Cortex of kidney (tissue), 1 donor: ENCODE measurements around the gene PYGB.
"Not testable (repeated sequence)": the region's sequence is repeated elsewhere in the genome, so short reads cannot be mapped to it uniquely, and the experiment has no call there.

Experiments
- DNase-seq: peaks from one replicate; lab custom pipeline; 2025; lab: John Stamatoyannopoulos, UW

The PYGB gene

DNA sequence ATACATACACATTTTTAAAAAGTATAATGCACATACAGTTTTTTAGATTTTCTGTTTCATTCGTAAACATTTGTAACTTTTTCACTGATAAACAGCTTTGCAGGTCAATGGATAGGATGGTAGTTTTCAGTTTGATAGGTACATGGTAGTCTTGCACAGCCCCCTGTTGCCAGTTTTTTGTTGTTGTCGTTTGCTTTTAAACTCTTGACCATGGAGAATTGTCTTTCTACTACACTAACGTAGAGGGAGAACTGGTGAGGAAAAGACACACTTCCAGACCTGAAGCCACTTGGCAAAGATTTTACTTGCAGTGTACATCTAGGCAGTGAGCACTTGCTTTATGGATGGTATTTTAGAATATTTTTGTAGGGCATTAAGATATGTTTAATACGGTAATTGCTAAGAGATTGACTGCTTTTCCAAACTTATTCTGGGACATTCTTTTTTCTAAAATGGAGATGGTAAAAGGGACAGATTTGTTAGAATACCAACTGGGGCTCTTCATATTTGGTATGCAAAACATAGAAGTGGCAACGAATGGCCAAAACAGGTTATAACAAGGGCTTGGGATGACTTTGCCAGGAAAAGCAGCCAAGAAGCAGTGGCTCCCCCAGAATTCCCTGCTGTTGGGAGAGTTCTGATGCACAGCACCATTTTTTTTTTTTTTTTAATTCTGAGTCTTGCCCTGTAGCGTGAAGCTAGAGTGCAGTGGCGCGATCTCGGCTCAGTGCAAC is 1.5 kb downstream of the PYGB start:
- no peak for DNase-seq

DNA sequence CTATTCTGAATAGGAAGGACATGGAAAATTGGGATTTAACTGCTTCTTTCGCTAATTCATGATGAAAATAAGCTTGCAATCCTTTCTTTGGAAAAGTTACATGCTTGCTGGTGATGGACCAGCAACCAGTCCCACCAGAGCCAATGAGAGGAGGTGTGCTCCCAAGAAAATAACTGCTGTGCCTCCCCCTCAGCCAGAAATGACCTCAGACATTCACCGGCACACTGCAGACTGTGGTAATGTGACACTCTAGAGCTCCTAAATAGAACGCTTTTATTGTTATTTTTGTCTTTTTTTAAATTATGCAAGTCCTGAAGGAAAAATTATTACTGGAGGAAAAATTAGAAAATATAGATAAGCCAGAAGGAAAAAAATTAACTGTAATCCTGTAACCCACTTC is 2.6 kb downstream of the PYGB start:
- DNase-seq = no peak

DNA sequence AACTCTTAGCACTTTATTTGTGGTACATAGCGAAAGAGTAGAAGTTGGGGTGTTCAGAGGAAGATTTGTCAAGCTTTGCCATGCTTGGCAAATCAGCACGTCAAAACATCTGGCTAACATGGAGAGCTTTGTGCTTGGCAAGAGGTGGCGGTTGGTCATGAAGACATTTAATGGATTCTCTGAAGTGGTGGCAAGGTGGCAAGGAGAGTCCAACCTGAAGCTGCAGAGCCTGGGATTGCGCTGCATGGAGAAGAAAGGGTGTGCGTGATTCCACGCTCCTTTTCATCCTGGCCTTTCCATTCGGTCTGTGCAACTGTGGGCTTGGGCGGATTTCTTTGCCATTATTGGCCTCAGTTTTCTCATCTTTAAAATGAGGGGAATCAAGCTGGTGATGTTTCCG is 3.1 kb downstream of the PYGB start:
- DNase-seq = no peak

DNA sequence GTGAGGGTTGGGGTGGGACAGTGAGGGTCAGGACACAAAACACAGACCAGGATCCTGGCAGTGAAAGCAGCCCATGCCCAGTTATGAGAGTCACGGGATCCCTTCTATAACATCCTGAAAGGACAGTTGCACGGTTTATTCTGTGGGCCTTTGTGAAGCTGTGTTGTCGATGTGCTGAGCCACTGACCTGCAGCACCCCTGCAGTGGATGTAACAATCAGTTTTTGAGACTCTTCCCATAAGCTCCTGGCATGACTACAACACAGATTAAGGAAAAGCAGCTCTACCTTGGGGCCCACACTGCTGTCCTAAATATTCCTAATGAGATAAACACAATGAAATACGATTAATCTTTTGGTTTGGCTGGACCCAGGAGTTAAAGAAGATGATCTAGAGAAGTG is 3.7 kb downstream of the PYGB start:
- DNase-seq = no peak

DNA sequence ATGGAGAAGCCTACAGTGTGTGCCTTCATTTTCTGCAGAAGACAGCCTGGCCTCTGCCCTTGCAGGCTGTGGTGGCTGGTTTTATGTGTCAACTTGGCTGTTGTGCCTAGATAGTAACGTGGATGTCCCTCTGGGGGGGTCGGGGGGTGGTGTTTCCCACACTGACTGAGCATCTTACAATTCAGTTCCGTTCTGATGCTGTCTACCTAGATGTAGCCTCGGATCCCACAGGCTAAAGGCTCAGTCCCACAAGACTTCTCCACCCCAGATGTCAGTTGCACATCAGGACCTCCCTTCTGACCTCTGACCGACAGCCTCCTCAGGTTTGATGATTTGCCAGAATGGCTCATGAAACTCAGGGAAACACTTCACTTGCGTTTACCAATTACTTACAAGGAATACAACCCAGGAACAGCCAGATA is 4.4 kb downstream of the PYGB start:
- no peak for DNase-seq

DNA sequence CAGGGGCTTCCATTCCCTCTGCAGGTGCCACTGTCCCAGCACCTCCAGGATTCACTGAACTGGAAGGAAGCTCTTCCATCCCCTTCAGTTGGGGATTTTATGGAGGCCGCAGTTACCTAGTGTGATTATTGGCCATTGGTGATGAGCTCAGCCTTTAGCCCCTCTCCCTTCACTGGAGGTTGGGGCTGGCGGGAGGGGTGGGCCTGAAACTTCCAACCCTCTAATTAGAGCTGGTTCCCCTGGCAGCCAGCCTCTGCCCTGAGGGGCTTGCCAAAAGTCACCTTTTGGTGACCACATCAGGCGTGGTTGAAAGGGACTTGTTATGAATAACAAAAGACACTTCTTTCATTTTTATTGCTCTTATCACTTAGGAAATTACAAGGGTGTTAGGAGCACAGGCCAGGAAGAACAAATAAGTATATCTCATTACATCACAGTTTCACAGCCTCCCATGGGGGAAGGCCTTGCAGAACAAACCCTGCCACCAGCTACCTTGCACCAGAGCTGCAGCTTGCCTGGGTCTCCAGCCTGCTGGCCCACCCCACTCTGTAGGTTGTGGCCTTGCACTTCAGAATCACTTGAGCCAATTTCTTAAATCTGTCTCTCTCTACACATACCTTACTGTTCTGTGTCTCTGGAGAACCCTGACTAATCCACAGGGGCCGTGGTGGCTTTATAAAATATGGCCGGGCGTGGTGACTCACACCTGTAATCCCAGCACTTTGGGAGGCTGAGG is 5.0 kb downstream of the PYGB start:
- DNase-seq = no peak

DNA sequence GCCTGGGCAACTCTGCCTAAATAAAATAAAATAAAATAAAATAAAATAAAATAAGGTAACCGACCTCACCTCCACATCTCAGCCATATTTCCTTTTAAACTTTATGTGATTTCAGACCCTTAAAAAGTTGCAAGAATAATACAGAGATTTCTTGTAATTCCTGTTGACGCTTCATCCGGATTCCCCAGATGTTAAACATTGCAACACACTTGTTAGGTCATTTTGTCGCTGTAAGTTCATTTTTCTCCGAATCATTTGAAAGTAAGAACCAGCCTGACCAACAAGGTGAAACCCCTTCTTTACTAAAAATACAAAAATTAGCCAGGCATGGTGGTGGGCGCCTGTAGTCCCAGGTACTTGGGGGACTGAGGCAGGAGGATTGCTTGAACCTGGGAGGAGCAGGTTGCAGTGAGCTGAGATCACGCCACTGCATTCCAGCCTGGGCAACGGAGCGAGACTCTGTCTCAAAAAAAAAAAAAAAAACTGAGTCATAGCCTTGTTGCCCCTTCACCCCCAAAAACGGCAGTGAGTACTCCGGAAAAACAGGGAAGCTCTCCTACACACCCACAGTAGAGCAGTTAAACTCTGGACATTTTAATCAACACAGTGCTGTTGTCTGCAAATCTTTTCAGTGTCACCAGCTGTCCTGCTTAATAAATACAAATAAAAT is 5.9 kb downstream of the PYGB start:
- DNase-seq = no peak

DNA sequence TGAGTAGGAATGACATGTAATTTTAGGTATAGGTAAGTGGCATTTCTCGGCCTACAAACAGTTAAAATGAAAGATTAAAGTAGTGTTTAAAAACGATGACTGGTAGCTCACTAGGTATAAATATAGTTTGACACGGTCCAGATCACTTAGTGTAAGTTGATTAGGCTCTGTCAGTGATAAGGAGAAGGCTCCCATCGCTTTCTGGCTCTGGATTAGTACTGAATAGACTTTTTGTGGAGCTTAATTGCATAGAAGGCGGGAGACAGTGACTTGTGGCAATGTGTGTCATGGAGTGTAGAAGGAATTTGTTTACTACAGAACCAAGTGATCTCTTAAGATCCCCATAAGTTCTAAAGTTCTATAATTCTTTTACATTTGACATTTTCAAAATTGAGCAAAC is 6.7 kb downstream of the PYGB start:
- no peak for DNase-seq

DNA sequence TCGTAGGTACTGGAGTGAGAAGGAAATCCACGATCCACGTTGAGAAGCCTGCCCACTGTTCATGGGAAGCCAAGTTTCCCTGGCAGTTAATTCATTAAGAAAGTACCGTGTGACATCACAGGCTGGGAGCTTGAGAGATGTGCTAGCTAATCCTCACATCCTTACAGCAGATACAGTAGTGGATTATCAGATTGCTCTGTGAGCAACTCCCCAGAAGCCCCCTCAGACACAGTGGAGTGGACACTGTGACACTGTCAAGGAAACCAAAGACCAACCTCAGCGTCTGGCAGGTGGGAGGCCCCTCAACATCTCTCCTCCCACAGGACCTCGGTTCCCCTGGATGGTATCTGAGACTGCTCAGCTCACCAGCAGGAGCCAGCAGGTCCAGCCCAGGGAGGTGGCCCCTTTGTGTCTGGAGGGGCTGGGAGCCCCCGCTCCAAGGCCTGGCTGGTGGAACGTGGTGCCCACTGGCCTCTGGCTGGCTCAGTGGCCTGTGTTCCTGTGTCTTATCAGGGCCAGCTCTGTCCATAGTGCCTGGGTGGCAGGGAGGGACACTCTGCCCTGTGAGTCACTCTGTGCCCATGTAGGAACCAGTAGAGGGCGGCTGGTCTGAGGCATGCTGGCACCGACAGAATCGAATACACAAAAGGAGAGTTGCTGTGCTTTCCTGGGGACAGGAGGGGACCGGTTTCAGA is 7.2 kb downstream of the PYGB start:
- no peak for DNase-seq

DNA sequence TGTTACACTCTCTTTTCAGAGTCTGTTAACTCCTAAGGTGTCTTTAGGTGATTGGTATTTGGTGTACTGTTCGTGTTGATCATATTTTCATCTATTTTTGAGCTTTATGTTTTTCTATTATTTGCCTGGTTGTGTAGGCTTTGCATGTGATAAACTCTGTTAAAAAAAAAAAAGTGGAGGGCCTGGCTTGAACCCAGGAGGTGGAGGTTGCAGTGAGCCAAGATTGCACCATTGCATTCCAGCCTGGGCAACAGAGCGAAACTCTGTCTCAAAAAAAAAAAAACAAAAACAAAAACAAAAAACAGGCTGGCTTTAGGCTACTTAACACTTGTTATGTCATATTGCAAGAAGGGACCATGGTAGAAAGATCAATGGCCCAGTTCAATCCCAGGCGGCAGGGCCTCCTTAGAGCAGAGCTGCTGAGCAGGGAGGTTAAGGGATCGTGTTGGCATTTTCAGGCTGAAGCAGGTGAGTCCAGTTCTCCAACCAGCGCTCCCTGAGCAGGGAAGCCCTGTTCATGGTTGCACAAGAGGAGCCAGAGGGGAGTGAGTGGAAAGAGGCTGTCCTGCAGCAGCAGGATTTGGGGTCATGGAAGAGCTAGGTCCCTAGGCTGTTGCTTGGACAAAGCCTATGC is 8.5 kb downstream of the PYGB start:
- no peak for DNase-seq

DNA sequence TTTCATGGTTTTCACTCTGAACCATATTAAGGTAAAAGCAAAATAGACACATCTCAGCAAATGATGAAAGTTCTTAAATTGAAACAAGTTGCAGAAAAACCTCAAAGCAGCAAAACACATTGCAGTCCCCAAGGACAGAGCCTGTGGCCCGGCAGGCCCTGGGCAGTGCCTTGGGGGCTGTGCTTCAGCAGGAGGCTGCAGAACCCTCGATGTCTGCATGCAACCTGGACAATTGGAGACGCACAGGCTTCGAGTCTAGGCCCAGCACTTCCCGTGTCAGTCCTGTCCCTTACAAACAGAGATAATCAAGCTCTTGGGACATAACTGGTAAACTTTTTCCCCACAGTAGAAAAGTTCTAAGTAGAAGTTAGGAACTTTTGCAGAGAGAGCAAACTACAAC is 9.2 kb downstream of the PYGB start:
- DNase-seq = no peak

DNA sequence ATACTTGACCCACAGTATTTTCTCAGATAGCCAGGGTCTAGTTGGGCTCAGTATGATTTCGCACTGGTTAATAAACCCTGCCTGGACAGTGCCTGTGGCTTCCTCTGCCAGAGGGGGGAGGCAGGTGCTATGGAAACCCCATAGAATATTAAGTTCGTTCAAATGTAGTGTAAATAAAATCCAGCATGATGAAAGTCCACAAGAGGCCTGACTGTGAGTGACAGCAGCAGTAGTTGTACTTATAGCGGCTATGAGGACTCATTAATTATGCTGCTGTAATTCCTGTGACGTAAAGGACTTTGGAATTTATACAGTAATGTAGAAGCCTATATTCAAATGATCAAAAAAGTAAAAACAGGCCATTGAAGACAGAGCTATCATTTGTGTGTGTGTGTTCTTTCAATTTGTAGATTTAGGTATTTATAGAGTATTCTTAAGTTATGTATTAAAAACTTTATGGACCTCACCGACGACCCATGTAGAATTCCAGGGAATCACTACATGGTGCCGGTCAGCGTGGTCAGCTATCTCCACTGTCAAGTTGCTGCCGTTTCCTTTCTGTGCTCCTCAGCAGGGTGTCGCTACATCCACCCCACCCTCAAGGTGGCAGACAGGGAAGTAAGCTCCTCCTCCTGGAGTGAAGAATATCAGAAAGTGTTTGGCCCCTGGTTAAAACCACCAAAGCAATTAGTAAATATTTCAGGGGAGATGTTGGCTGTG is 10.0 kb downstream of the PYGB start:
- DNase-seq = no peak

DNA sequence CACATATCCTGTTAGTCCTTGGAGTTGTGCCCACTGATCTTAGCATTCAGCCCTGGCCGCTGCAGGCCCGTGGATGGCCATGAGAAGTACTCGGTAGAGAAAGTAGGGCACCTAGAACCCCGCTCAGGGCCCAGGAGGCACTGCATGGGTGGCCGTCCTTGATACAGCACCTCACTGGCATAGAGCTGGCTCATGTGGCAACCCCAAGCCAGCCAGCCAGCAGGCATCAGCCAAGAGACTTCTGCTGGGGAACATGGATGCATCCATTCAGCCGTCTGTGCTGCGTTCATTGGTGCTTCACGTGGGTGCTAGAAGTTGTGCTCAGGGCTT is 10.6 kb downstream of the PYGB start:
- DNase-seq = no peak

DNA sequence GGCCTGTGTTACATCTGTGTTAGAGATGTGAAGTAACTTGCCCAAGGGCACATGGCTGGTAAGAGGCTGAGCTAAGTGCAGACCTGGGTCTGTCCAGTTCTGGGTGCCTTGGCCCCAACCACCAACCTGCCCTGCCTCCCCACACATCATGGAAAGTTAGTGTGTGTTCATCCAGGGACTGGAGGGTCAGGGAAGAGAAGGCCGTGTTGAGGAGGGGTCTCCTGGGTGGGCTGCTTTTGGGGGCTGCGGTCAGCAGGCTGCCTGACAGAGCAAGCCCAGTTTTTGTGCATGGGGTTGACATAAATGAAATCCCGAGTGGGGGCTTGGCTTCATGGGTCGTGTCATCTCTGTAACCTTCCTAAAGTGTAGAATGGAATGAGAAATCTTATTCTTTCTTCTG is 10.9 kb downstream of the PYGB start:
- DNase-seq = no peak

DNA sequence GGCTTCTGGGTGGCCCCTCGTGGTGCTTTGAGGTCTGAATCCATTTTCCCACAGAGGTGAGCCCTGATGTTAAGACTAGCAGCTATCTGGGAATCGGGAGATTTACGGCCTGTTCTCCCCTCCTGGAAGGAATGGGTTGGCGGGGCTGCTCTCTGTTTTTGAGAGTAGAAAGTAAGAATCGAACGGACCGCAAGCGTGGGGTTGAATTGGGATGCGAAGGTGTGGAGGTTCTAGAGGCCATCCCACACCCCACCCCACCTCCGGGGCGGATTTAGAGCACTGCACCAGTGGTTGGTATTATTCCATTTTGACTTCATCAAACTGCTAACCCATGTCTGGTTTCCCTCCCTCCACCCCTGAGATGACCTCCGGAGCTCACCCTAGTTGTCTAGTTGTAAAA is 11.5 kb downstream of the PYGB start:
- no peak for DNase-seq

DNA sequence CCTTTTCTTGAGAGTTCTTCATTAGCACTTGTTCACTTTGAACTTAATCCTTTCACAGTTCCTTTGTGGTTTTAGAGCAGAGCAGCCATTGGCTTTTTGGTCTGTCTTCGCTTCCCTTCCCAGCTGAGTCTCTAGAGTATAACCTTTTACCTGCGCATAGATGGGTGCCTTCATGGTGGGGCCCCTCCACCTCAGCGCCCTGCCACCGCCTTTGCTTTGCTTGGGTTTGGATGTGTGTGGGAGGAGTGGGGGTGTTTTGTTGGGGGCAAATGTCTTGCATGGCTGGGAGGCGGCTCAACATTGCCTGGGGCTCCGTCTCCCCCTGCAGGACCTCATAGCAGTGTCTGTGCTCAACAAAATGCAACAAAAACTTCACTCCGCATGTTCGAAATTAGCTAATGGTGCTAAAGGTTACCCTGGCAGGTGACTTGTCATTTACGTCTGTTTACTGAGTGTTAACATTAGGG is 11.9 kb downstream of the PYGB start:
- DNase-seq = no peak

DNA sequence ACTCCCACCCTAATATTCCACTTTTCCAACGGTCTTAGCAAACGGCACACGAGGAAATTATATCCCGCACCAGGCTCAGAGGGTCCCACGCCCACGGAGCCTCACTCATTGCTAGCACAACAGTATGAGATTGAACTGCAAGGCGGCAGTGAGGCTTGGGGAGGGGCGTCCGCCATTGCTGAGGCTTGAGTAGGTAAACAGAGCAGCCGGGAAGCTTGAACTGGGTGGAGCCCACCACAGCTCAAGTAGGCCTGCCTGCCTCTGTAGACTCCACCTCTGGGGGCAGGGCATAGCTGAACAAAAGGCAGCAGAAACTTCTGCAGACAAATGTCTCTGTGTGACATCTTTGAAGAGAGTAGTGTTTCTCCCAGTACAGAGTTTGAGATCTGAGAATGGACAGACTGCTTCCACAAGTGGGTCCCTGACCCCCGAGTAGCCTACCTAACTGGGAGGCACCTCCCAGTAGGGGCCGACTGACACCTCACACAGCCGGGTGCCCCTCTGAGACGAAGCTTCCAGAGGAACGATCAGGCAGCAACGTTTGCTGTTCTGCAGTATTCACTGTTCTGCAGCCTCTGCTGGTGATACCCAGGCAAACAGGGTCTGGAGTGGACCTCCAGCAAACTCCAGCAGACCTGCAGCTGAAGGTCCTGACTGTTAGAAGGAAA is 13.0 kb downstream of the PYGB start:
- DNase-seq = not testable (repeated sequence)

DNA sequence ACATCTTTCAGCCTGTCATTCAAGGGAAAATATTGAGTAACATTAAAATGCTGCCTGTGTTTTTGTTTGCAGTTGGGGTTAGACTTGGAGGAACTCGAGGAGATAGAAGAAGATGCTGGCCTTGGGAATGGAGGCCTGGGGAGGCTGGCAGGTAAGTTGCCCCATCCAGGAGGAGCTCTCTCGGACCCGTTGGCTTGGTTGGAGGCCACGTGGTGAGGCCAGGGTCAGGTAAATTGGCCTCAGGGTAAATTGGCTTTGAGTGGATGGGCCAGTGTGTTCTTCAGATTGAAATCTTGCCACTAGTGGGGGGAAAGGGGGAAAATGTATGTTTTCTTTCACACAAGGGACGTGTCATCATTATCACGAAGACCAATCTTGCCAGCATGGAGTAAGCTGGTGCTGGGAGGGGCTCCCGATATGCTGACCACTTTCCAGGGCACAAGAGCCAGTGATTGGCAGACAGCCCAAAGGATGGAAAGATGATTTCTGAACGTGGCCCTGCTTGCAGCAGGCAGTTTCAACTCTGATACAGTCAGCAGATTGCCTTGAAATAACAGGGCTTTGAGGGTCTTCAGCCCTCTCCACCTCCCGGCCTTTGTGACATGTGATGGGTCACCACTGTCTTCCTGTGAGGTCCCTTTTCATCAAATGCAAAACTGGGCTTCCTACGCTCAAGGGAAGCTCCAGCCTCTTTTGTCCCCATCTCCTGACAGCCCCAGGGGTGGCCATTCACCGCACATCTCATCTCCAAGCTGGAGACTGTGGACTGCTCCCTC is 21.4 kb downstream of the PYGB start:
- DNase-seq = no peak

DNA sequence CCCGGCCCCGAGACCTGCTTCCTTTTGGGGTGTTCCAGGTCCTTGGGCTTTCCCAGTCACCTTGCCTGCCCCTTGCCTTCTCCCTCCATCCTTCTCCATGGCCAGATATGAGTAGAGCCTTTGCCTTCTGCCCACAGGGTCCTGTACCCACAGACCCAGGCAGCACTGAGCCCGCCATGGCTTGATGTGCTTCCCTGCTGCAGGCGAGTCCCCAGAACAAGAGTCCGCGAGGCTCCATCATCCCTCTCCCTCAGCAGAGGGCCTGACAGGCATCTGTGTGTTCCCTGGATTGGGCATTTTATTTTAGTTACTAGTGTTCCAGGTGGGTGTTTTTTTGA is 21.9 kb downstream of the PYGB start:
- no peak for DNase-seq

DNA sequence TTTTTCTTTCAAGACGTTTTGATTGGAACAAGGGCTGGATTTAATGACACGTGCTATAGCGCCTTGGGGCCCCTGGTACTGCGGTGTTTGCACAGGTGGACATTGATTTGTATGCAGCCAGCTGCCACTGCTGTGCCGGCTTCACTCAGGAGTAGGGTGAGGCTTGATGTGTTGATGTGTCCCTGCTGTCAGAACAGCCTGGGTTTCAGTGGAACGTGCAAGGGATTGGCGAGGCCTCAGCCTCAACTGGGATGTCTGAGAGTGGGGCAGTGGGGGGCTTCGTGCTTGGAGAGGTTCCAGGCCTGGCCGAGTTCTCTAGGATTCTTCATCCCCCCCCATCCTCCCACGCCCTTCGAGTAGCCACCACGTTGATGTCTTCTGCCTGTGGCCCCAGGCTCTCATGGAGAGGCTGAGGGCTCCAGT is 23.0 kb downstream of the PYGB start:
- no peak for DNase-seq
